HepG2 (cell line): Measurements from ENCODE around the gene KDM1B. TPM values are rescaled to one million over a fixed set of nuclear protein-coding genes. Genes with fewer than 3 reads are reported as not detected.

Experiments used
- JUND ChIP-seq: sonication (generic); formaldehyde crosslinking; IDR thresholded peaks from 2 replicates; pipeline ENCODE4 v1.8.0; 2022; ENCODE audit warnings: mild to moderate bottlenecking, missing genetic modification reagents
- KLF16 ChIP-seq, 2 experiments: sonication (generic) in 1 of 2; formaldehyde crosslinking in 1 of 2; IDR thresholded peaks; 2 replicates each; pipeline versions ENCODE4 v1.6.1 to v1.8.0; 2016 to 2023; ENCODE audit warnings: missing genetic modification reagents in 2 of 2, missing compliant biosample characterization in 1 of 2
- LRRFIP1 ChIP-seq: sonication (generic); formaldehyde crosslinking; conservative IDR thresholded peaks from 2 replicates; pipeline ENCODE4 v1.4.0; 2020; ENCODE audit warnings: missing genetic modification reagents
- MTF2 ChIP-seq: sonication (generic); formaldehyde crosslinking; IDR thresholded peaks from 2 replicates; pipeline ENCODE4 v1.5.0; 2020; ENCODE audit warnings: missing genetic modification reagents, borderline replicate concordance
- MYC ChIP-seq: sonication (generic); formaldehyde crosslinking; IDR thresholded peaks from 2 replicates; pipeline ENCODE4 v1.9.0; 2021; ENCODE audit warnings: missing genetic modification reagents, borderline replicate concordance
- RNF2 ChIP-seq: fragments of 450-650 bp; conservative IDR thresholded peaks from 2 replicates; pipeline ENCODE4 v1.6.1; 2016; ENCODE audit warnings: low read depth
- TAF1 ChIP-seq: sonication (generic); formaldehyde crosslinking; IDR thresholded peaks from 2 replicates; pipeline ENCODE4 v1.4.0; 2020; ENCODE audit warnings: missing genetic modification reagents
- ZNF564 ChIP-seq: sonication (generic); formaldehyde crosslinking; IDR thresholded peaks from 2 replicates; pipeline ENCODE4 v1.8.1; 2023; ENCODE audit warnings: mild to moderate bottlenecking, missing genetic modification reagents
- ZNF576 ChIP-seq: sonication (generic); formaldehyde crosslinking; IDR thresholded peaks from 2 replicates; pipeline ENCODE4 v1.4.0; 2020; ENCODE audit warnings: mild to moderate bottlenecking, missing genetic modification reagents
- ZNF577 ChIP-seq: sonication (generic); formaldehyde crosslinking; IDR thresholded peaks from 2 replicates; pipeline ENCODE4 v1.4.0; 2020; ENCODE audit warnings: mild to moderate bottlenecking, low read depth, missing genetic modification reagents, borderline replicate concordance
- ZNF614 ChIP-seq: IDR thresholded peaks from 2 replicates; pipeline ENCODE4 v1.6.1; 2018; ENCODE audit warnings: missing biosample characterization, missing genetic modification reagents, inconsistent platforms, borderline replicate concordance
- ZNF782 ChIP-seq: sonication (generic); formaldehyde crosslinking; IDR thresholded peaks from 2 replicates; pipeline ENCODE4 v1.4.0; 2020; ENCODE audit warnings: missing genetic modification reagents, mild to moderate bottlenecking, borderline replicate concordance
- ZNF788 ChIP-seq: sonication (generic); formaldehyde crosslinking; IDR thresholded peaks from 2 replicates; pipeline ENCODE4 v1.5.0; 2020; ENCODE audit warnings: mild to moderate bottlenecking, missing genetic modification reagents, borderline replicate concordance
- polyA plus RNA-seq, 8 experiments: library from polyadenylated mRNA; depleted of rRNA in 3 of 8; stranded (reverse) in 7 of 8; unstranded in 1 of 8; fragments of >200 nt; fragmentation: Illumina TruSeq in 4 of 8; extraction: Trizol in 4 of 8; gene quantifications; 2 replicates each; pipeline versions ENCODE4 v1.2.1 to v1.2.3, GENCODE V29; 2011 to 2016; ENCODE audit warnings: low read depth in 4 of 8, missing spikeins in 1 of 8, mixed read lengths in 1 of 8; ENCODE audit not compliant: insufficient read depth in 1 of 8
- total RNA-seq, 5 experiments: library from RNA; depleted of rRNA; stranded (reverse); fragments of >200 nt; fragmentation: Illumina TruSeq; extraction: Trizol; gene quantifications; 2 replicates each; pipeline ENCODE4 v1.2.3, GENCODE V29; 2016; ENCODE audit warnings: low read depth in 1 of 5
- TF ChIP-seq, protein P1 (sequence below): sonication (generic); formaldehyde crosslinking; IDR thresholded peaks from 2 replicates; pipeline ENCODE4 v1.4.0; 2020; ENCODE audit warnings: missing genetic modification reagents
- TF ChIP-seq, protein P2 (sequence below): IDR thresholded peaks from 2 replicates; pipeline ENCODE4 v1.6.1; 2018; ENCODE audit warnings: missing genetic modification reagents, mild to moderate bottlenecking, missing compliant biosample characterization
- TF ChIP-seq, protein P3 (sequence below): sonication (generic); formaldehyde crosslinking; IDR thresholded peaks from 2 replicates; pipeline ENCODE4 v1.5.1; 2020; ENCODE audit warnings: mild to moderate bottlenecking, moderate library complexity, missing genetic modification reagents
- TF ChIP-seq, protein P4 (sequence below): sonication (generic); formaldehyde crosslinking; IDR thresholded peaks from 2 replicates; pipeline ENCODE4 v1.5.0; 2020; ENCODE audit warnings: mild to moderate bottlenecking, missing genetic modification reagents

Gene KDM1B
- total and polyA plus RNA-seq, 2 of the 13 experiments (the other 11 are each of a cell fraction or from before 2014, with no cell fraction given), result 9.8 to 13.2 TPM

GRCh38 chr6:18154507-18155149 lies 594 bp upstream of the KDM1B start, which contains the start of gene TPMT (continued):
- TF ChIP-seq, protein P1, sequence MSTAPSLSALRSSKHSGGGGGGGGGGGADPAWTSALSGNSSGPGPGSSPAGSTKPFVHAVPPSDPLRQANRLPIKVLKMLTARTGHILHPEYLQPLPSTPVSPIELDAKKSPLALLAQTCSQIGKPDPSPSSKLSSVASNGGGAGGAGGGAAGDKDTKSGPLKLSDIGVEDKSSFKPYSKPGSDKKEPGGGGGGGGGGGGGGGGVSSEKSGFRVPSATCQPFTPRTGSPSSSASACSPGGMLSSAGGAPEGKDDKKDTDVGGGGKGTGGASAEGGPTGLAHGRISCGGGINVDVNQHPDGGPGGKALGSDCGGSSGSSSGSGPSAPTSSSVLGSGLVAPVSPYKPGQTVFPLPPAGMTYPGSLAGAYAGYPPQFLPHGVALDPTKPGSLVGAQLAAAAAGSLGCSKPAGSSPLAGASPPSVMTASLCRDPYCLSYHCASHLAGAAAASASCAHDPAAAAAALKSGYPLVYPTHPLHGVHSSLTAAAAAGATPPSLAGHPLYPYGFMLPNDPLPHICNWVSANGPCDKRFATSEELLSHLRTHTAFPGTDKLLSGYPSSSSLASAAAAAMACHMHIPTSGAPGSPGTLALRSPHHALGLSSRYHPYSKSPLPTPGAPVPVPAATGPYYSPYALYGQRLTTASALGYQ (CRISPR knock-in tag), result no peak; the same call in 1 of the 2 replicates
- TF ChIP-seq ZNF564 (CRISPR knock-in tag), result 0 out of 2 replicates have a peak, but pooled peaks have one; percentile 27
- TF ChIP-seq JUND (CRISPR knock-in tag), result no peak
- no peak for TF ChIP-seq LRRFIP1 (CRISPR knock-in tag)
- no peak for TF ChIP-seq ZNF576 (CRISPR knock-in tag)
- TF ChIP-seq ZNF782 (CRISPR knock-in tag), result no peak
- no peak for TF ChIP-seq MYC (CRISPR knock-in tag)
- peak; percentile 58; the same call in 1 of the 2 replicates for TF ChIP-seq ZNF788 (CRISPR knock-in tag)
- TF ChIP-seq MTF2, result peak; percentile 83; the same call in 1 of the 2 replicates
- TF ChIP-seq, protein P2, sequence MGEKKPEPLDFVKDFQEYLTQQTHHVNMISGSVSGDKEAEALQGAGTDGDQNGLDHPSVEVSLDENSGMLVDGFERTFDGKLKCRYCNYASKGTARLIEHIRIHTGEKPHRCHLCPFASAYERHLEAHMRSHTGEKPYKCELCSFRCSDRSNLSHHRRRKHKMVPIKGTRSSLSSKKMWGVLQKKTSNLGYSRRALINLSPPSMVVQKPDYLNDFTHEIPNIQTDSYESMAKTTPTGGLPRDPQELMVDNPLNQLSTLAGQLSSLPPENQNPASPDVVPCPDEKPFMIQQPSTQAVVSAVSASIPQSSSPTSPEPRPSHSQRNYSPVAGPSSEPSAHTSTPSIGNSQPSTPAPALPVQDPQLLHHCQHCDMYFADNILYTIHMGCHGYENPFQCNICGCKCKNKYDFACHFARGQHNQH (CRISPR knock-in tag), result peak; percentile 40; the same call in 1 of the 2 replicates
- no peak for TF ChIP-seq RNF2
- TF ChIP-seq, protein P3, sequence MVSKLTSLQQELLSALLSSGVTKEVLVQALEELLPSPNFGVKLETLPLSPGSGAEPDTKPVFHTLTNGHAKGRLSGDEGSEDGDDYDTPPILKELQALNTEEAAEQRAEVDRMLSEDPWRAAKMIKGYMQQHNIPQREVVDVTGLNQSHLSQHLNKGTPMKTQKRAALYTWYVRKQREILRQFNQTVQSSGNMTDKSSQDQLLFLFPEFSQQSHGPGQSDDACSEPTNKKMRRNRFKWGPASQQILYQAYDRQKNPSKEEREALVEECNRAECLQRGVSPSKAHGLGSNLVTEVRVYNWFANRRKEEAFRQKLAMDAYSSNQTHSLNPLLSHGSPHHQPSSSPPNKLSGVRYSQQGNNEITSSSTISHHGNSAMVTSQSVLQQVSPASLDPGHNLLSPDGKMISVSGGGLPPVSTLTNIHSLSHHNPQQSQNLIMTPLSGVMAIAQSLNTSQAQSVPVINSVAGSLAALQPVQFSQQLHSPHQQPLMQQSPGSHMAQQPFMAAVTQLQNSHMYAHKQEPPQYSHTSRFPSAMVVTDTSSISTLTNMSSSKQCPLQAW, result peak; percentile 79
- TF ChIP-seq KLF16 (CRISPR knock-in tag; IDR thresholded peaks at IDR 0.05), result peak in 1 of 2 experiments; percentile 29; a peak in 2 of 4 replicates
- TF ChIP-seq ZNF614 (CRISPR knock-in tag), result peak; percentile 15; the same call in 1 of the 2 replicates
- TF ChIP-seq, protein P4, sequence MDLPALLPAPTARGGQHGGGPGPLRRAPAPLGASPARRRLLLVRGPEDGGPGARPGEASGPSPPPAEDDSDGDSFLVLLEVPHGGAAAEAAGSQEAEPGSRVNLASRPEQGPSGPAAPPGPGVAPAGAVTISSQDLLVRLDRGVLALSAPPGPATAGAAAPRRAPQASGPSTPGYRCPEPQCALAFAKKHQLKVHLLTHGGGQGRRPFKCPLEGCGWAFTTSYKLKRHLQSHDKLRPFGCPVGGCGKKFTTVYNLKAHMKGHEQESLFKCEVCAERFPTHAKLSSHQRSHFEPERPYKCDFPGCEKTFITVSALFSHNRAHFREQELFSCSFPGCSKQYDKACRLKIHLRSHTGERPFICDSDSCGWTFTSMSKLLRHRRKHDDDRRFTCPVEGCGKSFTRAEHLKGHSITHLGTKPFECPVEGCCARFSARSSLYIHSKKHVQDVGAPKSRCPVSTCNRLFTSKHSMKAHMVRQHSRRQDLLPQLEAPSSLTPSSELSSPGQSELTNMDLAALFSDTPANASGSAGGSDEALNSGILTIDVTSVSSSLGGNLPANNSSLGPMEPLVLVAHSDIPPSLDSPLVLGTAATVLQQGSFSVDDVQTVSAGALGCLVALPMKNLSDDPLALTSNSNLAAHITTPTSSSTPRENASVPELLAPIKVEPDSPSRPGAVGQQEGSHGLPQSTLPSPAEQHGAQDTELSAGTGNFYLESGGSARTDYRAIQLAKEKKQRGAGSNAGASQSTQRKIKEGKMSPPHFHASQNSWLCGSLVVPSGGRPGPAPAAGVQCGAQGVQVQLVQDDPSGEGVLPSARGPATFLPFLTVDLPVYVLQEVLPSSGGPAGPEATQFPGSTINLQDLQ (CRISPR knock-in tag), result no peak
- no peak for TF ChIP-seq ZNF577
- peak; percentile 78 for TF ChIP-seq TAF1 (CRISPR knock-in tag)
